GM06990 (cell line): Measurements from ENCODE around the gene RNF212.

ENCODE experiments used
- DNase-seq: peaks from one replicate; pipeline ENCODE4 v3.0.0-alpha.2; 2011; ENCODE audit not compliant: insufficient read length; ENCODE audit errors: extremely low read depth
- H3K27me3 ChIP-seq: replicated peaks from 2 replicates; pipeline ENCODE4 v1.6.0; 2011; ENCODE audit warnings: low read length; ENCODE audit not compliant: control insufficient read depth, insufficient read depth
- H3K36me3 ChIP-seq: 2 replicates; pipeline ENCODE4 v1.5.1; 2011; ENCODE audit warnings: low read length; ENCODE audit not compliant: control insufficient read depth, insufficient read depth
- H3K4me3 ChIP-seq: replicated peaks from 2 replicates; pipeline ENCODE4 v1.5.1; 2011; ENCODE audit warnings: low read depth, mild to moderate bottlenecking, control low read depth, low read length
- TF ChIP-seq, protein P1 (sequence below): IDR thresholded peaks from 2 replicates; pipeline ENCODE4 v1.5.1; 2011; ENCODE audit warnings: low read length, control low read depth, mild to moderate bottlenecking, inconsistent platforms; ENCODE audit not compliant: insufficient read depth, poor library complexity, severe bottlenecking

RNF212 gene

DNA sequence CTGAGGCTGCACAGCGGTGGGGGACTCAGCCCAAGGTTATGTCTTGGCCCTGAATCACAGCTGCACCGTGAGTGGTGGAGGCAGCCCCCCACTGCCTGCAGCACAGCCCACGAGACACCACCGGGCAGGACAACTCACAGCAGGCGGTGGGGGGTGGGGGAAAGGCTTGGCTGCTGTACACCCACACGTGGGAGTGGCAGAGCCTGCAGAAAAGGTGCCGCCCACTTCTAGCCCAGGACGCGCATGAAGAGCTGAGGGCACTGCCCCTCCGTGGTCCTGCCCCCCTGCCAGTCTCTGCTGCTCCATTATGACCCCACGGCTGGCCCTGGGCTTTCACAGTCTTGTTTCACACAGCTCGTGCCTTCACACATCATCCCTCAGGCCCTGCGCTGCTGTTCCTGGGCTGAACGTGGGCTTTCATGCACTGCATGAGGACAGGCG is 61.1 kb downstream of the RNF212 start:
- TF ChIP-seq, protein P1, sequence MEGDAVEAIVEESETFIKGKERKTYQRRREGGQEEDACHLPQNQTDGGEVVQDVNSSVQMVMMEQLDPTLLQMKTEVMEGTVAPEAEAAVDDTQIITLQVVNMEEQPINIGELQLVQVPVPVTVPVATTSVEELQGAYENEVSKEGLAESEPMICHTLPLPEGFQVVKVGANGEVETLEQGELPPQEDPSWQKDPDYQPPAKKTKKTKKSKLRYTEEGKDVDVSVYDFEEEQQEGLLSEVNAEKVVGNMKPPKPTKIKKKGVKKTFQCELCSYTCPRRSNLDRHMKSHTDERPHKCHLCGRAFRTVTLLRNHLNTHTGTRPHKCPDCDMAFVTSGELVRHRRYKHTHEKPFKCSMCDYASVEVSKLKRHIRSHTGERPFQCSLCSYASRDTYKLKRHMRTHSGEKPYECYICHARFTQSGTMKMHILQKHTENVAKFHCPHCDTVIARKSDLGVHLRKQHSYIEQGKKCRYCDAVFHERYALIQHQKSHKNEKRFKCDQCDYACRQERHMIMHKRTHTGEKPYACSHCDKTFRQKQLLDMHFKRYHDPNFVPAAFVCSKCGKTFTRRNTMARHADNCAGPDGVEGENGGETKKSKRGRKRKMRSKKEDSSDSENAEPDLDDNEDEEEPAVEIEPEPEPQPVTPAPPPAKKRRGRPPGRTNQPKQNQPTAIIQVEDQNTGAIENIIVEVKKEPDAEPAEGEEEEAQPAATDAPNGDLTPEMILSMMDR: no peak
- Histone ChIP-seq H3K27me3 (no peaks in the 10 kb centered on the region; the same call in 1 of the 2 replicates), H3K4me3 (no peak overlapping the region), H3K36me3 (no peaks in the 10 kb centered on the region)
- DNase-seq: no peak

DNA sequence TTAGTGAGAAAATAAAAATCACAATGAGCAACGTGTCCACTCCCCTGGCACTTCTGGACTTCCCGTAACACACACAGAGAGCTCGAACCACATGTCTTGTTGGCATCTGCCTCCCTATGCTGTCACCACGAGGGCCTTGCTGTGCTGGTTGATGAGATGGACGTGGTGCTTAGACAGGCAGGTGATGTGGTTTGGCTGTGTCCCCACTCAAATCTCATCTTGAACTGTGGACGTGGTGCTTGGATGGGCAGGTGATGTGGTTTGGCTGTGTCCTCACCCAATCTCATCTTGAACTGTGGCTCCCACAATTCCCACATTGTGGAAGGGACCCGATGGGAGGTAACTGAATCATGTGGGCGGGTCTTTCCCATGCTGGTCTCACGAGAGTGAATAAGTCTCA is 61.9 kb downstream of the RNF212 start:
- no peaks in the 10 kb centered on the region; the same call in 1 of the 2 replicates for H3K27me3 ChIP-seq
- H3K4me3 ChIP-seq: no peak overlapping the region
- DNase-seq: no peak
- TF ChIP-seq, protein P1: no peak
- no peaks in the 10 kb centered on the region for H3K36me3 ChIP-seq

DNA sequence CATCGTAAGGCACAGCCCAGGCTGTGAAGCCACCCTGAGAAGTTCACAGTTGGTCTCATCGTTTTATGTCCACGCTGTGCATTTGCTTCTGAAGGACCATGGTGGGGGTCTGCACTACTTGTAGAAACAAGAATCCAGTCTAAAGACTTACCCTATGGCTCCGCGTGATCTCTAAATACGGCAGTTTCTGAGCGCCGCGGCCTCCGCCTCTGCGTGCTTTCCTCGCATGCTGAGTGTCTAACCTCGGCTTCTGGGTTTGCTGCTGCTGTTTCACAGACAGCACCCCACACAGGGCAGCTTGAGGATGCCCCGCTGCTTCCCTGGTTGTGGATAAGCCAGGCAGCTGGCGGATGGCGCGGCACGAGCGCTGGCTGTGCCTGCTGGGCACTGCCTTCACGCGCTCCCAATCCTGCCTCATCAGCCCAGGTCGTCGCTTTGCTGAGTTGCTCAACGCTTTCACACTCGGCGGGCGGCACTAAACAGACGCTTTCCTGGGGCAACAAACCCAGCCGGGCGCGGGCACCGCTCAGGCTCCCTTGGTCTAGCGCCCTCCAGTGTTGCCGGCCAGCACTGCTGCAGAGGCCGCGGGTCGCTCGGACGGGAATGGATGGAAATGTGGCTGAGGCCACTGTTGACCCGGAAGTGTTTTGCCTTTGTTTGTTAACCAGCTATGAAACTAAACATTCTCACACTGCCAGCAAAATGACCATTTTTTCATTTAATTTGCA is 62.7 kb downstream of the RNF212 start:
- Histone ChIP-seq H3K36me3 (no peaks in the 10 kb centered on the region), H3K27me3 (no peaks in the 10 kb centered on the region; the same call in 1 of the 2 replicates), H3K4me3 (no peak overlapping the region)
- DNase-seq: no peak
- TF ChIP-seq, protein P1: no peak

DNA sequence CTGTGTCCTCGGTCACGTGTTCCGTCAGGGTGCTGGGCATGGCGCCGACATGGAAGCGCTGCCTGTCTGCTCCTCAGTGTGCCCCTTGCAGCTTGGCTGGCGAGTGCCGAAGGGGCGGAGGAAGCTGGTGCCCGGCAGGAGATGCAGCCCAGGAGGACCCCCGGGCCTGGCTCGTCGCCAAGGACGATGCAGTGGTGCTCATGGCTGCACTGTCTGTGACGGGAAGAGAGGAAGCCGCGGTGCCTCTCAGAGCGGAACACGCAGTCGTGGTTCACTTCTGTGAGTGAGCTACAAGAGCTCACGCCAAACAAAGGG is 63.8 kb downstream of the RNF212 start:
- TF ChIP-seq, protein P1: no peak
- Histone ChIP-seq H3K27me3 (no peaks in the 10 kb centered on the region), H3K36me3 (no peaks in the 10 kb centered on the region), H3K4me3 (no peak overlapping the region)
- DNase-seq: no peak

DNA sequence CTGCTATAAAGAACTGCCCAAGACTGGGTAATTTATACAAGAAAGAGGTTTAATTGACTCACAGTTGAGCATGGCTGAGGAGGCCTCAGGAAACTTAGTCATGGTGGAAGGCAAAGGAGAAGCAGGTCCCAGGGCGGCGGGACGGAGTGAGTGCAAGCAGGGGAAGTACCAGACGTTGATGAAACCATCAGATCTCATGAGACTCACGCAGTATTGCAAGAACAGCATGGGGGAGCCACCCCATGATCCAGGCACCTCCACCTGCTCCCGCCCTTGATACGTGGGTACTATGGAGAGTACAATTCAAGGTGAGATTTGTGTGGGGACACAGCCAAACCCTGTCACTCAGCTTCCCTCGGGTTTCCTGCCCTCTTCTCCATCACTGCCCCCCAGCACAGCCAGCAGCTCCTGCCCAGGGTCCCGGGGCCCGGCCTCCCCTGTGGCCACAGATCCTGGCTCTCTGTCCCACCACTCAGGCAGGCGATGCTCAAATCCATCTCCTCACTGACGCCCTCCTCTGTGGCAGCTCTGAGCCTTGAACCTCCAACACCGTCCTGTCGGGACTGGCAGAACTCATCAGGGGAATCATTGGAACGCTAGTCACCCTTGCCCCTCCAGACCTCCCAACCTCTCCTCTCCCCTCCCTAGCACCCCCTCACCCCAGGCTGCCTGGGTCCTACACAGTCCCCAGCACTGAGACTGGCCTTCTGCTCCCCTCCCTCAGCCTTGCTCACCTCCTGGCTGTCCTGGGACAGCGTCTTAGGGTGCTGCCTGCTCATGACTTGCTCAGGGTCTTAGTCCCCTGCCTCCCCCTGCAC is 64.4 kb downstream of the RNF212 start:
- TF ChIP-seq, protein P1: no peak
- H3K36me3 ChIP-seq: no peaks in the 10 kb centered on the region
- H3K27me3 ChIP-seq: no peaks in the 10 kb centered on the region
- DNase-seq: no peak
- H3K4me3 ChIP-seq: no peak overlapping the region
